Adrenal gland (tissue), 12 donors: Measurements from ENCODE around the gene RACK1. TPM values are rescaled to one million over a fixed set of nuclear protein-coding genes. Genes with fewer than 3 reads are reported as not detected.

ENCODE experiments used
- DNase-seq, 7 donors: peaks; one replicate each; pipeline ENCODE4 v3.0.0-alpha.2; 2019 to 2020
- H3K27ac ChIP-seq, 5 donors: fragments of 200-600 bp; sonication (generic) in 4 of 5; 1 replicate in 3 of 5; 2 replicates in 2 of 5; pipeline versions ENCODE4 v1.5.1 to v1.8.0; 2016 to 2020; ENCODE audit warnings: mild to moderate bottlenecking in 1 of 5
- H3K27me3 ChIP-seq: fragments of 200-600 bp; 2 replicates; pipeline ENCODE4 v1.8.0; 2021
- H3K36me3 ChIP-seq, 2 donors: fragments of 200-600 bp; replicated peaks in 1 of 2; 1 replicate in 1 of 2; 2 replicates in 1 of 2; pipeline versions ENCODE4 v1.5.1 to v1.8.0; 2018 to 2022
- H3K4me1 ChIP-seq, 2 donors: fragments of 200-600 bp; replicated peaks in 1 of 2; 1 replicate in 1 of 2; 2 replicates in 1 of 2; pipeline versions ENCODE4 v1.5.1 to v1.8.0; 2018 to 2021
- H3K4me3 ChIP-seq, 4 donors: fragments of 200-600 bp; sonication (generic) in 3 of 4; one replicate each; pipeline ENCODE4 v1.5.1; 2016 to 2018
- H3K9me3 ChIP-seq, 3 donors: fragments of 200-600 bp; sonication (generic) in 1 of 3; replicated peaks in 1 of 3; 1 replicate in 2 of 3; 2 replicates in 1 of 3; pipeline versions ENCODE4 v1.5.1 to v1.8.0; 2016 to 2021
- POLR2A ChIP-seq, 2 donors: fragments of 450-650 bp; IDR thresholded peaks; one replicate each; pipeline ENCODE4 v1.6.1; 2017; ENCODE audit warnings: antibody characterized with exemption in 2 of 2, mild to moderate bottlenecking in 2 of 2, moderate library complexity in 1 of 2
- WGBS, 4 donors: extraction: QIAGEN DNeasy Blood & Tissue Kit in 2 of 4; methylation state at CpG; one replicate each; pipeline versions ENCODE4 v1.1.5 to v1.1.7; 2013 to 2017; 5-methylcytosine and 5-hydroxymethylcytosine counted together
- intact Hi-C, 2 donors: fragments of 100-400 bp; cut with DNase I; formaldehyde crosslinking; loops; one replicate each; pipeline versions ENCODE4 v1.14.1 to v1.15.0; 2022 to 2023
- polyA plus RNA-seq, 3 donors: library from polyadenylated mRNA; stranded (reverse); fragments of 200-250 nt in 2 of 3; fragments of 350-450 nt in 1 of 3; fragmentation: Illumina TruSeq in 1 of 3; extraction: RNeasy Lipid Tissue Mini Kit (QIAGEN cat#74804) in 1 of 3; gene quantifications; one replicate each; pipeline ENCODE4 v1.2.3, GENCODE V29; 2013 to 2014
- total RNA-seq, 9 donors: library from RNA; depleted of rRNA in 4 of 9; stranded (reverse); fragments of >200 nt in 4 of 9; fragments of 120-200 nt in 1 of 9; fragmentation: NEBNext Ultra II Directional in 1 of 9; extraction: Animal tissue kit (Norgen Biotek cat#: 25700) in 1 of 9; gene quantifications; one replicate each; pipeline versions ENCODE4 v1.1.0 to v1.2.4, GENCODE V29; 2013 to 2023
- TF ChIP-seq, protein P1 (sequence below), 6 experiments: fragments of 450-650 bp in 4 of 6; fragments of 200-600 bp in 2 of 6; sonication (generic) in 1 of 6; IDR thresholded peaks; 1 replicate in 5 of 6; 2 replicates in 1 of 6; pipeline versions ENCODE4 v1.5.1 to v1.8.0; 2016 to 2021; ENCODE audit warnings: antibody characterized with exemption in 6 of 6, mild to moderate bottlenecking in 2 of 6, moderate library complexity in 1 of 6
- donor health status: healthy with polysubstance abuse.
- donor health status: Bipolar disorder and iron deficiency.
- donor health status: DM: yes; HTN: yes; CAD: no.
- donor health status: DM: no; HTN: no; CAD: no.
- donor health status: DM: no; HTN: no; CAD: no.
- donor health status: DM: yes; HTN: yes; CAD: no.

The RACK1 gene
- total and polyA plus RNA-seq, 12 donors = 1,252 to 3,641 (median 2,099) TPM

DNA sequence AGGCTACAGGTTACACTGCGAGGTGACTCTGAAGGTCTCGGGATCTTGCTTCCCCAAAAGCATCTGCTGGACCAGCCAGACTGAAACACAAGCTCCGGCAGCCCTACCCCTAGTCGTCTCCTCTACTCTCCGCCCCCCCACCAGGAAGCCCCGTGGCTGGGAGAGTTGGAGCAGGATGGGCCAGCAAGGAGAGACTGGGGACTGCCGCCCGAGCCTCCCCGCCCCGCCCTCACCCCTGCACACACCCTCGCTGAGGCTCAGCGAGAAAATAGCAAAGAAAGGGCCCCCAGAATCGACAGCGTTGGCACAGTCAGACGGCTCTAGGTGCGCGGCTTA is 40.0 kb downstream of the RACK1 start:
- WGBS, 4 donors = 15 to 26% (median 15%) methylated on average over 7 to 17 of the region's 17 CpGs
- H3K4me1 ChIP-seq = peaks cover 18 to 22% of the 10 kb centered on the region in 2 donors
- intact Hi-C loops = no loop called here
- H3K27me3 ChIP-seq = no peaks in the 10 kb centered on the region
- no peaks in the 10 kb centered on the region for H3K9me3 ChIP-seq
- no peak for TF ChIP-seq POLR2A (IDR thresholded peaks at IDR 0.05)
- TF ChIP-seq, protein P1, sequence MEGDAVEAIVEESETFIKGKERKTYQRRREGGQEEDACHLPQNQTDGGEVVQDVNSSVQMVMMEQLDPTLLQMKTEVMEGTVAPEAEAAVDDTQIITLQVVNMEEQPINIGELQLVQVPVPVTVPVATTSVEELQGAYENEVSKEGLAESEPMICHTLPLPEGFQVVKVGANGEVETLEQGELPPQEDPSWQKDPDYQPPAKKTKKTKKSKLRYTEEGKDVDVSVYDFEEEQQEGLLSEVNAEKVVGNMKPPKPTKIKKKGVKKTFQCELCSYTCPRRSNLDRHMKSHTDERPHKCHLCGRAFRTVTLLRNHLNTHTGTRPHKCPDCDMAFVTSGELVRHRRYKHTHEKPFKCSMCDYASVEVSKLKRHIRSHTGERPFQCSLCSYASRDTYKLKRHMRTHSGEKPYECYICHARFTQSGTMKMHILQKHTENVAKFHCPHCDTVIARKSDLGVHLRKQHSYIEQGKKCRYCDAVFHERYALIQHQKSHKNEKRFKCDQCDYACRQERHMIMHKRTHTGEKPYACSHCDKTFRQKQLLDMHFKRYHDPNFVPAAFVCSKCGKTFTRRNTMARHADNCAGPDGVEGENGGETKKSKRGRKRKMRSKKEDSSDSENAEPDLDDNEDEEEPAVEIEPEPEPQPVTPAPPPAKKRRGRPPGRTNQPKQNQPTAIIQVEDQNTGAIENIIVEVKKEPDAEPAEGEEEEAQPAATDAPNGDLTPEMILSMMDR (IDR thresholded peaks at IDR 0.05) = no peak
- no peaks in the 10 kb centered on the region for H3K36me3 ChIP-seq
- H3K4me3 ChIP-seq = peak overlapping the region in 2 of 4 donors; percentile 35 to 53
- DNase-seq = peak in 1 of 7 donors; percentile 51
- H3K27ac ChIP-seq = peak overlapping the region in 1 of 5 donors; percentile 66

DNA sequence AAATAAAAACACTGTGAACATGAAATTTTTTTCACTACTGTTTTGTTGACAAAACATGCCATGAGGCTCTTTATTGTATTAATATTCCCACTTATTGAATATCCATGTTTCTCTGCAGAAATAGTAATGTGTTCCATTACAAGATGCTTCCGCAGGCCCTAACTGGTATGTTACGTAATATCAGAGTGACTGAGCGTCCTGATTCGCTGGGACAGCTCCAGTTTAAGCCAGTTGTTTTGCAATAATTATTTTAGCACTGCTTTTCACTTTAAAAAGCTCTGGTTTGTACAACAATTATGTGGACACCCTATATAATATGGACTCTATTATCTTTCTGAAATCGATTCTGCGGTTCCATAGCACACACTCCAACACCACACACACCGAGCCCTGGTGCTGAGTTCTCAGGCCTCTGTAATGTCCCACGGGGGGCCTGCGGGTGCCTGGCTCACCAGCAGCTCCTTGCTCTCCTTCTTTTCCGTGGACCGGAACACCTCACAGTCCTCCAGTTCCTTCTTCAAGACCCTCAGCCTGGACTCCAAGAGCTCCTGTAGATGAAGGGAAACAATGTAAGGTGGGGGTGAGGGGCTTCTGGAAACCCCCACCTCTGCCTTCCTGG is 40.5 kb downstream of the RACK1 start:
- no peaks in the 10 kb centered on the region for H3K27me3 ChIP-seq
- peak overlapping the region in 1 of 5 donors; percentile 64 for H3K27ac ChIP-seq
- intact Hi-C loops = no loop called here
- no peak for DNase-seq
- no peak overlapping the region for H3K4me3 ChIP-seq
- peaks cover 18 to 22% of the 10 kb centered on the region in 2 donors for H3K4me1 ChIP-seq
- no peaks in the 10 kb centered on the region for H3K36me3 ChIP-seq
- no peaks in the 10 kb centered on the region for H3K9me3 ChIP-seq
- WGBS, 4 donors = 74 to 87% (median 78%) methylated on average over 8 to 11 of the region's 11 CpGs
- TF ChIP-seq, protein P1 (IDR thresholded peaks at IDR 0.05) = no peak
- no peak for TF ChIP-seq POLR2A (IDR thresholded peaks at IDR 0.05)

- H3K4me3 ChIP-seq = no peak overlapping the region
- 81 to 89% (median 84%) methylated on average over 4 of the region's 4 CpGs for WGBS, 4 donors
- intact Hi-C loops = no loop called here
- H3K4me1 ChIP-seq = peaks cover 17 to 18% of the 10 kb centered on the region in 2 donors
- no peaks in the 10 kb centered on the region for H3K36me3 ChIP-seq
- TF ChIP-seq, protein P1 (IDR thresholded peaks at IDR 0.05) = no peak
- no peak for TF ChIP-seq POLR2A (IDR thresholded peaks at IDR 0.05)
- DNase-seq = no peak
- H3K9me3 ChIP-seq = no peaks in the 10 kb centered on the region
- no peaks in the 10 kb centered on the region for H3K27me3 ChIP-seq
- no peak overlapping the region for H3K27ac ChIP-seq
Observed at GRCh38 chr5:181200816-181201215, 42.9 kb downstream of the RACK1 start.

DNA sequence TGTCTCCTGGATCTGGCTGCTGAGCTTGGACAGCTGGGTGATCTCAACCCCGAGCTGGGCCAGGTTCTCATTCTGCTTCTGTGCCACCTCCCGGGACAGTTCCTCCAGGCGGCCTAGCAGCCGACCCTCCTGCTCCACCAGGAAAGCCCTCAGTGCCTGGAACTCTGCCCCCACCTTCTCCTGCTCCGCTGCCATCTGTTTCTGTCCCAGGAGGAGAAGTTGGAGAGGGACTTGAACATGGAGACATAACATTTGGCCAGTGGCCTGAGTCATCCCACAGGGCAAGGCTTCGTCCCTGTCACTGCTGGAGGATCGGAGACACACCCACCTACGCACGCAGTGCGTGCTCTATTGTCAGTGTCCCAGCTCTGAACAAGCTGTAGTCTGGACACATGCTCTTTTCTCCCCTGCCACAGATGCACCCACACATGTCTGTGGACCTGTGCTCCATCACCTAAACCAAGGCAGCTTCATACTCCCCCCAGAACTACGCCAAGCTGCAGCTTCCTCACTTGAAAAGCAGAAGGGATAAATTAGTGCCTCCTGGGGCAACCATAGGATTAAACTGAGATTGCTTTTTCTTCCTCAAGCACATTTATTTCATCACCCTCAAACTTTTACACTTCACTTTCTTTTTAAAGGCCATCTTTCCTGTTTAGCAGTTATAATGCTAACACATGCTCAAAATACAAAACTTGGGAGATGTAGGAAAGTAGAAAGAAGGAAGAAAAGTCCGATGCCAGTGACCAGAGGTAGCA is 43.6 kb downstream of the RACK1 start:
- 60 to 80% (median 78%) methylated on average over 10 to 12 of the region's 12 CpGs for whole genome bisulfite sequencing, 4 donors
- intact Hi-C loops = no loop called here
- no peak overlapping the region for H3K4me3 ChIP-seq

More for the DNA sequence above, 43.6 kb downstream of the RACK1 start:
- Histone ChIP-seq H3K27me3 (no peaks in the 10 kb centered on the region), H3K36me3 (no peaks in the 10 kb centered on the region), H3K4me1 (peaks cover 11 to 12% of the 10 kb centered on the region in 2 donors), H3K27ac (no peak overlapping the region), H3K9me3 (no peaks in the 10 kb centered on the region)
- TF ChIP-seq POLR2A (IDR thresholded peaks at IDR 0.05) = no peak
- TF ChIP-seq, protein P1 (IDR thresholded peaks at IDR 0.05) = no peak
- DNase-seq = peak in 2 of 7 donors; percentile 21 to 41
